ENCODE measurements around the gene SBF2. TPM values are rescaled to one million over a fixed set of nuclear protein-coding genes. Genes with fewer than 3 reads are reported as not detected.

Gene SBF2
- total and polyA plus RNA-seq, 11 donors = 10.4 to 33.9 (median 20.9) TPM

GRCh38 chr11:10289765-10290380 lies 4.1 kb downstream of the SBF2 start:
- intact Hi-C loops (cut with DNase I) = loop anchor here in 3 of 10 donors (5.0 to 10.0 kb wide), 3 partner anchors 78 to 175 kb away; no protein-coding TSS in a partner anchor
- no peak overlapping the region for H3K27ac ChIP-seq

GRCh38 chr11:10288881-10289764 lies 4.9 kb downstream of the SBF2 start:
- peaks cover 0 to 80% (median 18%) of the 10 kb centered on the region in 12 donors for H3K4me1 ChIP-seq
- intact Hi-C loops (cut with DNase I) = no loop called here
- no peak for ATAC-seq

More at GRCh38 chr11:10289765-10290380, 4.1 kb downstream of the SBF2 start:
- DNase-seq = no peak
- Histone ChIP-seq H3K4me1 (peaks cover 0 to 84% (median 21%) of the 10 kb centered on the region in 12 donors), H3K9me3 (no peaks in the 10 kb centered on the region), H3K4me3 (no peak overlapping the region), H3K36me3 (peaks cover 0 to 10% (median 0%) of the 10 kb centered on the region in 9 donors), H3K27me3 (no peaks in the 10 kb centered on the region)
- no peak for ATAC-seq
- TF ChIP-seq CTCF (IDR thresholded peaks at IDR 0.05) (no peak), POLR2A (IDR thresholded peaks at IDR 0.05) (no peak)
- WGBS, 4 donors = 82 to 94% (median 93%) methylated on average over 10 of the region's 10 CpGs

GRCh38 chr11:10287766-10288715 lies 6.0 kb downstream of the SBF2 start:
- Histone ChIP-seq H3K9me3 (no peaks in the 10 kb centered on the region), H3K4me1 (peaks cover 0 to 78% (median 17%) of the 10 kb centered on the region in 12 donors), H3K36me3 (peaks cover 0 to 10% (median 0%) of the 10 kb centered on the region in 9 donors), H3K27me3 (no peaks in the 10 kb centered on the region), H3K4me3 (no peak overlapping the region), H3K27ac (peak overlapping the region in 1 of 12 donors; percentile 3)
- TF ChIP-seq POLR2A (IDR thresholded peaks at IDR 0.05) = no peak
- no peak for DNase-seq
- WGBS, 4 donors = 82 to 96% (median 95%) methylated on average over 8 to 9 of the region's 9 CpGs
- ATAC-seq = no peak
- intact Hi-C loops (cut with DNase I) = no loop called here

More at GRCh38 chr11:10288881-10289764, 4.9 kb downstream of the SBF2 start:
- Histone ChIP-seq H3K4me3 (no peak overlapping the region), H3K27ac (no peak overlapping the region), H3K9me3 (no peaks in the 10 kb centered on the region), H3K36me3 (peaks cover 0 to 10% (median 0%) of the 10 kb centered on the region in 9 donors), H3K27me3 (no peaks in the 10 kb centered on the region)
- WGBS, 4 donors = 83 to 93% (median 91%) methylated on average over 13 to 24 of the region's 24 CpGs
- DNase-seq = no peak
- TF ChIP-seq CTCF (IDR thresholded peaks at IDR 0.05) (no peak), POLR2A (IDR thresholded peaks at IDR 0.05) (no peak)

DNA sequence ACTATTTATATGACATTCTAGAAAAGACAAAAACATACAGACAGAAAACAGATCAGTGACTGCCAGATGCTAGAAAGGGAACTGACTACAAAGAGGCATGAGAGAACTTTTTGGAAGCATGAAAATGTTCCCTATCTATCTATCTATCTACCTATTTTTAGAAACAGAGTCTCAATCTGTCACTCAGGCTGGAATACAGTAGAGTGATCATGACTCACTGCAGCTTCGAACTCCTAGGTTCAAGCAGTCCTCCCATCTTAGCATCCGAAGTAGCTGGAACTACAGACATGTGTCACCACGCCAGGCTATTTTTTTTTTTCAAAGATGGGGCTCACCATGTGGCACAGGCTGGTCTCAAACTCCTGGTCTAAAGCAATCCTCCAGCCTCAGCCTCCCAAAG lies 6.9 kb downstream of the SBF2 start:
- DNase-seq (no peak), ATAC-seq (no peak)
- intact Hi-C loops (cut with DNase I) = no loop called here
- no peak for TF ChIP-seq CTCF (IDR thresholded peaks at IDR 0.05)
- TF ChIP-seq POLR2A (IDR thresholded peaks at IDR 0.05) = no peak
- H3K4me1 ChIP-seq = peaks cover 0 to 69% (median 10%) of the 10 kb centered on the region in 12 donors
- H3K36me3 ChIP-seq = peaks cover 0 to 10% (median 0%) of the 10 kb centered on the region in 9 donors
- no peak overlapping the region for H3K4me3 ChIP-seq
- no peak overlapping the region for H3K27ac ChIP-seq
- H3K27me3 ChIP-seq = no peaks in the 10 kb centered on the region
- no peaks in the 10 kb centered on the region for H3K9me3 ChIP-seq
- WGBS, 4 donors = 81 to 87% (median 82%) methylated on average over 3 of the region's 3 CpGs
